Coronary artery (tissue), 2 donors: ENCODE results near the gene HOXD13.

Experiments used
- DNase-seq: peaks from one replicate; pipeline ENCODE4 v3.0.0-alpha.2; 2017; ENCODE audit warnings: low spot score
- H3K27ac ChIP-seq, 2 donors: fragments of 200-600 bp; sonication (generic); one replicate each; pipeline ENCODE4 v1.5.1; 2016 to 2019
- H3K4me3 ChIP-seq: fragments of 200-600 bp; sonication (generic); 2 replicates; pipeline ENCODE4 v1.5.1; 2016; ENCODE audit warnings: mild to moderate bottlenecking, moderate library complexity
- CTCF ChIP-seq: fragments of 200-600 bp; sonication (generic); IDR thresholded peaks from one replicate; pipeline ENCODE4 v1.5.1; 2019; ENCODE audit warnings: antibody characterized with exemption

The HOXD13 gene

GRCh38 chr2:176118601-176119339 is 26.2 kb downstream of the HOXD13 start:
- no peak for TF ChIP-seq CTCF
- Histone ChIP-seq H3K4me3 (no peak overlapping the region), H3K27ac (no peak overlapping the region)
- no peak for DNase-seq

GRCh38 chr2:176120364-176121189 is 28.1 kb downstream of the HOXD13 start:
- H3K4me3 ChIP-seq: no peak overlapping the region
- H3K27ac ChIP-seq: no peak overlapping the region
- no peak for TF ChIP-seq CTCF
- DNase-seq: no peak

GRCh38 chr2:176121190-176122051 is 28.9 kb downstream of the HOXD13 start:
- peak overlapping the region; percentile 75 for H3K4me3 ChIP-seq
- no peak for DNase-seq
- no peak for TF ChIP-seq CTCF
- no peak overlapping the region for H3K27ac ChIP-seq

GRCh38 chr2:176122052-176122682 is 29.6 kb downstream of the HOXD13 start:
- H3K4me3 ChIP-seq: peak overlapping the region; percentile 75
- TF ChIP-seq CTCF: no peak
- no peak overlapping the region for H3K27ac ChIP-seq
- DNase-seq: no peak

GRCh38 chr2:176122683-176123410 is 30.3 kb downstream of the HOXD13 start, which contains the start of gene HOXD9:
TSS of gene HOXD9 (plus strand) at chr2:176122719. CDS start at chr2:176122769, 50 bp downstream.
- Histone ChIP-seq H3K4me3 (peak within 1 kb of the TSS; percentile 75), H3K27ac (peak within 1 kb of the TSS in 1 of 2 donors; percentile 26)
- DNase-seq: no peak
- TF ChIP-seq CTCF: no peak
